HG03095 (cell line): ENCODE data around the gene TTLL10.

Source experiments
- ATAC-seq: cut with Tn5 transposase; IDR thresholded peaks from one replicate; pipeline ENCODE4 v1.9.1; 2021; ENCODE audit warnings: moderate library complexity; ENCODE audit not compliant: unreplicated experiment

Gene TTLL10

DNA sequence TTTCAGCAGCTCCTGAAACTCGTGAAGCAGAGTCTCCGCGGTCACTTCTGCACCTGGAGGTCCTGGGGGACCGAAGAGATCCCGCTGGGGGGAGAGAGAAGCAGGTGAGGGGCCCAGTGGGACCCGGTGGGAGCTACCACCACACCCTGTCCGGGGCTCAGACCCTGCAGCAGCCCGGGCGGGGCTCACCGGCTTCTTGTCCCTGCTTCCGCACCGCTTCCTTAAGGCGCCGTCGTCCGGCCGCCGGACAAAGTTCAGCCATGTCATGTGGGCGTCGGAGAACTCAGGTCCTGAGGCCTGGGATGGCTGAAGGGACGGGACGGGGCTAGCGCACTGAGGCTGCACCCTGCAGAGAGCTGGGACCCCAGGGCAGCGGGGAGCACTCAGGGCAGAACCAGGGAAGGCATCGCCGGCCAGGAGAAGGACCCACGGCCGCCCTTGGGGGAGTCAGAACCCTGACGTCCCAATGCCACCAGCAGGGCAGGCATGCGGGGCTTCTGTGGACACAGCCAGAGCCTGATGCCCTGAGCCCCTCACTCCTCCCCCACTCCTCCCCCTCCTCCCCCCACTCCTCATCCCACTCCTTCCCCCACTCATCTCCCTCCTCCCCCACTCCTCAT lies 70.6 kb downstream of the TTLL10 start:
- no peak for ATAC-seq

DNA sequence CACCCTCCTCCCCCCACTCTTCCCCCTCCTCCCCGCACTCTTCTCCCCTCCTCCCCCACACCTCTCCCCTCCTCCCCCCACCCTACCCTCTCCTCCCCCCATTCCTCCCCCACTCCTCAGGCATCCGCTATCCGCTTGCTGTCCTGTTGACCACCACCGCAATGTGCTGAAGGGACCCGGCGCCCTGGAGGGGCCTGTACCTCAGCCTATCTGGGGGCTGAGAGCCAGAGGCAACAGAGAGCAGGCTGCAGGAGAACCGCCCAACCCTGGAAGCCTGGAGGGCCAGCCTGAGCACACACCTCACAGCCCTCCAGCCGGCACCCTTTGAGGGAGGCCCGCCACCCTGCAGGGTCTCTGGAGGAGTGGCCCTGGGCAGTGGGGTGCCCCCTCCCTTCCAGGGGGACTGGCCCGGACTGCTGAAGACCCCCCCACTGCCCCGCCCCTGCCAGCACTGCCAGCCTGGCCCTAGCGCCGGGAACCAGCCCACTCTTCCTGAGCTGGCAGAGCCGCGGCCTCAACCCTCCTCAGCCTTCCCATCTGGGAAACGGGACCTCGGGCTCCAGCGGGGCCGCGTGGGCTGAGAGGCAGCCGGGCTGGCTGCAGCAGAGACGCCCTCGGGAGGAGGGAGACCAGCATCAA lies 71.6 kb downstream of the TTLL10 start:
- no peak for ATAC-seq

DNA sequence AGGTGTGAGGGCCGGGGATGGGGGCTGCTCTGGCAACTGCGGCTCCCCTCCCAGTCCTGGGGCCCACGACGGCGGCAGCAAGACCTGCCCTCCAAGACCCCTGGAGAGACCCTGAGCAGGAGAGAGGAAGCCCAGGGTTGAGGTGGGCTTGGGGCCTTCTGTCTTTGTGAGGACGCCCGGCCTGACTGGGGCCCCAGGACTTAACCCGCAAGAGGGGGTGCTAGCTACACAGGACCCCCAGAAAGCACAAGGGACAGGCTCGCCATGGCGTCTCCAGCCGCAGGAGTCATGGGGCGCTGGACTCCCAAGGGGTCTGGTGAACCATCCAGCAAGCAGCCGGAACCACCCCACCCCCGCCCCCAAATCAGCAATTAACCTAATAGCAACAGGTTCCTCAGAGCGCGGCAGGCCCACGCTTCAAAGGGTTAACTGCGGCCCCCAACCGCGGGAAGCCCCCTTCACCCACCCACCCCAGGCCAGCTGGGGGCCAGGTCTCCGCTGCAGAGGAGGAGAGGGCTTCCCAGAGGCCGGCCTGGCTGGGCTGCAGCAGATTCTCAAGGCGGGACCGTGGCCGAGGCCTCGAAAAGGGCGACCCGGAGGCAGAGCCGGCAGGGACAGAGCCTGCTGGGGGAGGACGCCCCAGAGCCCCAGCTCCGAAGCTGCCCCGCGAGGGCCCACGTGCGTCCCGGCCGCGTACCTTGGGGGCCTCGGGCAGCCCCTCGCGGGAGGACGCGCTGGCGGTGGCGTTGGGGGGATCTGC lies 72.3 kb downstream of the TTLL10 start:
- no peak for ATAC-seq

DNA sequence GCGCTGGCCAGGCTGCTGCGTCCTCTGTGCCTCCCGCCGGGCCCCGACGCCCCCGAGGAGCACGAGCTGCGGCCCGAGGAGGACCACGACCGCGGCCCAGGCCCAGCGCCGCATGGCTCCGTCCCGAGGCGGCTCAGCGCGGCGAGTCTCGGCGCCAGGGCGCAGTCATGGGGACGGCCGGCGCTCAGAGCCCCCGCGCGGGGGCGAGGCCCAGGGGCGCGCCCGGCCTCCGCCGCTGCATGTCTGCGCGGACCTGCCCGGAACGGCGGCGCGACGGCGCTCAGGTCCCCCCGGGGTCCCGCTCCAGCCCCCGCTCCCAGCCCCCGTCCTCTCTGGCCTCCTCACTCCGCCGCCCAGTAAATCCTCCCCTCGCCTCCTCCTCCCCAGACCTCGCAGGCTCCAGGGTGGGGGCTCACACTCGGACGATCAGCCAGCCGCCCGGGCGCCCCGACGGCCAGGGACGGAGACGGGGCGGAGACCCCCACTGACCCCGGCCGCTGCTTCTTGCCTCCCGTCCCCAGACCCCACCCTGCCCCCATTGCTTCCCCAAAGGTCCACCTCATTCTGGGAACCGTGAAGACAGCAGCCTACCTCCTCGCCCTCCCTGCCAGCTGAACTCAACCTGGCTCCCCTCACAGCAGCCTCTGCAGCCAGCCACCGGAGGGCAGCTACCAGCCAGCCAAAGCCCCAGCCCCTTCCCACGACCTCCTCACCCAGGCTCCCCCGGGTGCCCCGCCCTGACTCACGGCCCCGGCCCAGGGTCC lies 73.1 kb downstream of the TTLL10 start, which contains the start of gene C1QTNF12:
Gene C1QTNF12, minus strand, starts transcription at position 146 of the 764 bp plus-strand sequence. Its CDS starts 32 bp downstream, at position 114.
- ATAC-seq = no peak

DNA sequence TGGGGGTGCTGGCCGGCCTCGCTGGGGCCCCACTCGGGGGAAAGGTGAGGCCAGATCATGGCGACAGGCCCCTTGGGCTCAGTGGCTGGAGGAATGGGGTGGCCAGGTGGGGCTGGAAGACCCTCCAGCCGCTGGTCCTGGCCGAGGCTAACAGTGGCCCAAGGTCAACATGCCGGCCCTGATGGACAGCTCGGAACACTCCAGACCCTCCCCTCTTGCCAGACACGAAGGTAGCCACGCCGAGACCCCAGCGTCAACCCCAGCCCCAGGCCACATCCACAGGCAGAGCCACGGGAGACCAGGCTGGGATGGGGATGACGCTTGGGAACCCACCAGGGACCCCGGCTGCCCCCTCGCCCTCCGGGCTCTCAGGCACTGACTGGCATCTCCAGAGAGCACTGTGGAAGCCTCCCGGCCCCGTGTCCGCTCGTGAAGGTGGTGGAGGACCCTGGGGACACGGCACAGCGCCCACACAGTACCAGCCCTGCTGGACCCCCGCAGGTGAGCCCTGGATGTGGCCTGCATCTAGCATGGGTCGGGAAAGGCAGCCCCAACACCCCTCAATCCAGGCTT lies 73.7 kb downstream of the TTLL10 start:
- ATAC-seq = no peak
